IMR-90 (cell line): ENCODE data around the gene QSER1. TPM values are rescaled to one million over a fixed set of nuclear protein-coding genes. Genes with fewer than 3 reads are reported as not detected.

ENCODE experiments used
- ATAC-seq: fragments of 200-7000 bp; cut with Tn5 transposase; 2 replicates; pipeline ENCODE4 v1.9.1; 2020; ENCODE audit warnings: low read depth, mild to moderate bottlenecking, moderate library complexity
- BruUV-seq: library from RNA; stranded (reverse); fragments of 400-500 nt; replicated peaks from 2 replicates; lab custom pipeline; 2021; lab: Mats Ljungman, UMichigan
- CTCF ChIA-PET: fragments of 300-600 bp; formaldehyde crosslinking; extraction: SDS; loops from one replicate; lab custom pipeline; 2021; ENCODE audit warnings: antibody characterized with exemption; lab: Yijun Ruan, JAX
- POLR2A ChIA-PET: fragments of 300-600 bp; sonication (Branson Sonifier 250); formaldehyde crosslinking; loops from one replicate; lab custom pipeline; 2022; ENCODE audit warnings: antibody characterized with exemption; ENCODE audit not compliant: unreplicated experiment; lab: Charles Lee
- DNase-seq: peaks from one replicate; pipeline ENCODE4 v3.0.0; 2013
- H2AFZ ChIP-seq: replicated peaks from 2 replicates; pipeline ENCODE3; 2013; ENCODE audit warnings: low read length, mild to moderate bottlenecking; ENCODE audit not compliant: poor library complexity
- H2AK5ac ChIP-seq: 2 replicates; pipeline ENCODE4 v1.6.1; 2013; ENCODE audit warnings: low read depth, low read length, inconsistent platforms
- H2AK9ac ChIP-seq: replicated peaks from 2 replicates; pipeline ENCODE3; 2013; ENCODE audit warnings: mild to moderate bottlenecking, low read depth, low read length, moderate library complexity; ENCODE audit not compliant: poor library complexity
- H2BK120ac ChIP-seq: 2 replicates; pipeline ENCODE4 v1.6.1; 2013; ENCODE audit warnings: low read depth, low read length, inconsistent platforms
- H2BK15ac ChIP-seq: 3 replicates; pipeline ENCODE4 v1.6.1; 2013; ENCODE audit warnings: low read depth, low read length, inconsistent platforms
- H2BK20ac ChIP-seq: 2 replicates; pipeline ENCODE4 v1.6.1; 2013; ENCODE audit warnings: low read depth, mild to moderate bottlenecking, inconsistent platforms, low read length, moderate library complexity
- H2BK5ac ChIP-seq: 2 replicates; pipeline ENCODE4 v1.6.1; 2013; ENCODE audit warnings: mild to moderate bottlenecking, low read depth, low read length, inconsistent platforms; ENCODE audit not compliant: poor library complexity, severe bottlenecking
- H3K14ac ChIP-seq: replicated peaks from 2 replicates; pipeline ENCODE4 v1.6.1; 2013; ENCODE audit warnings: low read depth, low read length, inconsistent platforms
- H3K18ac ChIP-seq: 2 replicates; pipeline ENCODE4 v1.6.1; 2013; ENCODE audit warnings: low read depth, low read length, control low read depth
- H3K23ac ChIP-seq: 2 replicates; pipeline ENCODE4 v1.6.1; 2013; ENCODE audit warnings: low read depth, low read length, inconsistent platforms
- H3K27ac ChIP-seq: 2 replicates; pipeline ENCODE4 v1.5.1; 2013; ENCODE audit warnings: mild to moderate bottlenecking, control low read depth, low read length; ENCODE audit not compliant: insufficient read depth
- H3K27me3 ChIP-seq: 2 replicates; pipeline ENCODE4 v1.6.1; 2013; ENCODE audit warnings: low read length; ENCODE audit not compliant: control insufficient read depth, insufficient read depth
- H3K36me3 ChIP-seq: 2 replicates; pipeline ENCODE4 v1.6.1; 2013; ENCODE audit warnings: low read length, mixed read lengths; ENCODE audit not compliant: control insufficient read depth, insufficient read depth
- H3K4ac ChIP-seq: 2 replicates; pipeline ENCODE4 v1.6.1; 2013; ENCODE audit warnings: low read depth, low read length, inconsistent platforms
- H3K4me1 ChIP-seq: 2 replicates; pipeline ENCODE4 v1.6.1; 2013; ENCODE audit warnings: low read length, mixed read lengths; ENCODE audit not compliant: control insufficient read depth, insufficient read depth
- H3K4me2 ChIP-seq: 2 replicates; pipeline ENCODE4 v1.6.1; 2013; ENCODE audit warnings: low read depth, mild to moderate bottlenecking, control low read depth, low read length, moderate library complexity
- H3K4me3 ChIP-seq: 2 replicates; pipeline ENCODE4 v1.5.1; 2013; ENCODE audit warnings: low read depth, mild to moderate bottlenecking, control low read depth, low read length, moderate library complexity; ENCODE audit not compliant: insufficient read depth
- H3K56ac ChIP-seq: 2 replicates; pipeline ENCODE4 v1.6.1; 2013; ENCODE audit warnings: low read length, inconsistent platforms; ENCODE audit not compliant: insufficient read depth; ENCODE audit errors: extremely low read depth
- H3K79me1 ChIP-seq, 2 experiments: 2 replicates each; pipeline ENCODE4 v1.6.1; 2013; ENCODE audit warnings: low read length in 2 of 2, inconsistent platforms in 1 of 2, low read depth in 1 of 2
- H3K9ac ChIP-seq: 2 replicates; pipeline ENCODE4 v1.6.1; 2013; ENCODE audit warnings: low read depth, low read length, control low read depth
- H3K9me1 ChIP-seq: 2 replicates; pipeline ENCODE4 v1.6.1; 2013; ENCODE audit warnings: low read length, inconsistent platforms; ENCODE audit not compliant: insufficient read depth
- H3K9me3 ChIP-seq: 2 replicates; pipeline ENCODE4 v1.6.1; 2013; ENCODE audit warnings: low read length; ENCODE audit not compliant: control insufficient read depth, insufficient read depth
- H4K20me1 ChIP-seq: 2 replicates; pipeline ENCODE4 v1.6.1; 2013; ENCODE audit warnings: low read length, inconsistent platforms; ENCODE audit not compliant: insufficient read depth
- H4K5ac ChIP-seq: 2 replicates; pipeline ENCODE4 v1.6.1; 2013; ENCODE audit warnings: mild to moderate bottlenecking, low read depth, low read length, control low read depth
- H4K8ac ChIP-seq, 2 experiments: 2 replicates each; pipeline ENCODE4 v1.6.1; 2013; ENCODE audit warnings: low read depth in 2 of 2, low read length in 2 of 2, control low read depth in 1 of 2, inconsistent platforms in 1 of 2
- H4K91ac ChIP-seq: 2 replicates; pipeline ENCODE4 v1.6.1; 2013; ENCODE audit warnings: low read depth, low read length, inconsistent platforms; ENCODE audit not compliant: insufficient read depth
- BHLHE40 ChIP-seq: fragments of 150-350 bp; IDR thresholded peaks from 2 replicates; pipeline ENCODE4 v1.6.1; 2016; ENCODE audit warnings: mild to moderate bottlenecking, low read depth, low read length
- CHD1 ChIP-seq: IDR thresholded peaks from 2 replicates; pipeline ENCODE4 v1.6.1; 2012; ENCODE audit warnings: low read depth, low read length, improper control_type of control experiment
- CTCF ChIP-seq: conservative IDR thresholded peaks from 2 replicates; pipeline ENCODE4 v1.5.1; 2012; ENCODE audit warnings: mild to moderate bottlenecking, low read depth, low read length, improper control_type of control experiment
- ELK1 ChIP-seq: fragments of 150-350 bp; IDR thresholded peaks from 2 replicates; pipeline ENCODE4 v1.6.1; 2016; ENCODE audit warnings: low read depth, mild to moderate bottlenecking, low read length, moderate library complexity, borderline replicate concordance
- FOS ChIP-seq: fragments of 150-350 bp; IDR thresholded peaks from 2 replicates; pipeline ENCODE4 v1.6.1; 2016; ENCODE audit warnings: low read depth, low read length
- MAZ ChIP-seq: IDR thresholded peaks from 2 replicates; pipeline ENCODE4 v1.6.1; 2012; ENCODE audit warnings: low read depth, mild to moderate bottlenecking, low read length, improper control_type of control experiment, moderate library complexity, borderline replicate concordance
- MXI1 ChIP-seq: IDR thresholded peaks from 2 replicates; pipeline ENCODE4 v1.6.1; 2012; ENCODE audit warnings: low read depth, mild to moderate bottlenecking, low read length, moderate library complexity, borderline replicate concordance
- NFE2L2 ChIP-seq: fragments of 150-350 bp; IDR thresholded peaks from 2 replicates; pipeline ENCODE4 v1.6.1; 2016; ENCODE audit warnings: low read depth, mild to moderate bottlenecking, low read length
- POLR2A ChIP-seq: IDR thresholded peaks from 2 replicates; pipeline ENCODE4 v1.6.1; 2012; ENCODE audit warnings: mild to moderate bottlenecking, low read depth, low read length
- RAD21 ChIP-seq: IDR thresholded peaks from 2 replicates; pipeline ENCODE4 v1.6.1; 2012; ENCODE audit warnings: low read length, improper control_type of control experiment
- RCOR1 ChIP-seq: IDR thresholded peaks from 2 replicates; pipeline ENCODE4 v1.6.1; 2012; ENCODE audit warnings: mild to moderate bottlenecking, low read length, improper control_type of control experiment; ENCODE audit not compliant: insufficient replicate concordance
- RFX5 ChIP-seq: IDR thresholded peaks from 2 replicates; pipeline ENCODE4 v1.8.0; 2012; ENCODE audit warnings: low read depth, mild to moderate bottlenecking, low read length, moderate library complexity
- SMC3 ChIP-seq: fragments of 150-350 bp; IDR thresholded peaks from 2 replicates; pipeline ENCODE4 v1.6.1; 2016; ENCODE audit warnings: low read depth, mild to moderate bottlenecking, antibody characterized with exemption, low read length, moderate library complexity
- USF2 ChIP-seq: fragments of 150-350 bp; IDR thresholded peaks from 2 replicates; pipeline ENCODE4 v1.6.1; 2017; ENCODE audit warnings: mild to moderate bottlenecking, antibody characterized with exemption, low read length, low read depth
- WGBS, 2 experiments: methylation state at CpG; one replicate each; pipeline versions ENCODE4 v1.1.5 to v1.1.7; 2013; ENCODE audit warnings: missing lambda C conversion rate in 2 of 2; ENCODE audit not compliant: insufficient read length in 1 of 2; ENCODE audit errors: extremely low coverage in 2 of 2; 5-methylcytosine and 5-hydroxymethylcytosine counted together
- dilution Hi-C: fragments of 300-500 bp; cut with HindIII; formaldehyde crosslinking; loops from one replicate; pipeline ENCODE4 v1.14.3; 2018; ENCODE audit warnings: low sequenced_read_pairs; ENCODE audit not compliant: unreplicated experiment
- in situ Hi-C: fragments of 300-500 bp; cut with MboI; formaldehyde crosslinking; loops from 3 replicates; pipeline ENCODE4 v1.14.3; 2019; ENCODE audit warnings: low sequenced_read_pairs, inconsistent platforms, mixed read lengths
- intact Hi-C: fragments of 100-400 bp; cut with micrococcal nuclease; formaldehyde crosslinking; loops from 2 replicates; pipeline ENCODE4 v1.10.0; 2022
- polyA plus RNA-seq, 3 experiments: library from polyadenylated mRNA; depleted of rRNA; stranded (reverse); fragments of >200 nt; gene quantifications; 2 replicates each; pipeline ENCODE4 v1.2.3, GENCODE V29; 2012; ENCODE audit warnings: low replicate concordance in 1 of 3
- total RNA-seq: library from RNA; depleted of rRNA; stranded (reverse); fragments of >200 nt; gene quantifications from 2 replicates; pipeline ENCODE4 v1.2.3, GENCODE V29; 2012

Gene QSER1
- total and polyA plus RNA-seq, 2 of the 4 experiments (the other 2 are of a cell fraction), result 5.9 to 15.6 TPM

- H2BK120ac ChIP-seq, result no peak overlapping the region
- ATAC-seq (peak; percentile 14; the same call in 1 of the 2 replicates), DNase-seq (no peak)
- H3K9ac ChIP-seq, result no peak overlapping the region
- H3K4me1 ChIP-seq, result peaks cover 2% of the 10 kb centered on the region; the same call in 1 of the 2 replicates
- no peak overlapping the region for H3K27ac ChIP-seq
- no peak for TF ChIP-seq CTCF
- no peak for TF ChIP-seq USF2
- TF ChIP-seq FOS, result no peak
- TF ChIP-seq POLR2A, result no peak
- TF ChIP-seq BHLHE40, result no peak
- TF ChIP-seq RAD21, result no peak
- TF ChIP-seq ELK1, result no peak
- no peak for TF ChIP-seq SMC3
- no peak for TF ChIP-seq CHD1
- TF ChIP-seq NFE2L2, result no peak
- TF ChIP-seq MXI1, result no peak
- TF ChIP-seq MAZ, result no peak
- TF ChIP-seq RCOR1, result no peak
- no peak for TF ChIP-seq RFX5
- no peak overlapping the region for H2AK5ac ChIP-seq
- peaks cover 18 to 28% of the 10 kb centered on the region in 2 experiments; a peak in 3 of 4 replicates for H3K79me1 ChIP-seq
- no peak overlapping the region for H3K56ac ChIP-seq
- BruUV-seq, result no TSS peak
- no peaks in the 10 kb centered on the region for H3K36me3 ChIP-seq
- dilution Hi-C loops (no loop called here), in situ Hi-C loops (no loop called here), intact Hi-C loops (no loop called here)
- CTCF ChIA-PET, result interaction anchor here (1.0 kb wide), 1 partner anchor 27 kb away, joined by 3 read pairs; no protein-coding TSS in a partner anchor
- no peak overlapping the region for H4K91ac ChIP-seq
- H3K18ac ChIP-seq, result no peak overlapping the region
- POLR2A ChIA-PET, result no interaction called here
- H3K27me3 ChIP-seq, result no peaks in the 10 kb centered on the region
- H4K5ac ChIP-seq, result no peak overlapping the region
- H3K23ac ChIP-seq, result no peak overlapping the region
- no peak overlapping the region for H4K8ac ChIP-seq
- no CpG with 5 or more reads among the region's 1 CpG for WGBS, 2 experiments
- H3K9me3 ChIP-seq, result no peaks in the 10 kb centered on the region
- no peak overlapping the region for H3K4me2 ChIP-seq
- no peak overlapping the region for H2AFZ ChIP-seq
- no peak overlapping the region for H2BK20ac ChIP-seq
- H3K4ac ChIP-seq, result no peak overlapping the region
- no peak overlapping the region for H2BK15ac ChIP-seq
- H2AK9ac ChIP-seq, result no peak overlapping the region
- H4K20me1 ChIP-seq, result no peaks in the 10 kb centered on the region
- no peak overlapping the region for H3K4me3 ChIP-seq
- H3K14ac ChIP-seq, result no peak overlapping the region
- H2BK5ac ChIP-seq, result no peak overlapping the region
- H3K9me1 ChIP-seq, result 0 out of 2 replicates have a peak, but pooled peaks cover 3% of the 10 kb centered on the region
Measured at GRCh38 chr11:33021937-33022336, 129.3 kb downstream of the QSER1 start.
